HG03097 (cell line): ENCODE results near the gene RHOH.

Source experiments
- ATAC-seq: cut with Tn5 transposase; IDR thresholded peaks from one replicate; pipeline ENCODE4 v1.9.1; 2021; ENCODE audit not compliant: unreplicated experiment, low FRiP score

The RHOH gene

DNA sequence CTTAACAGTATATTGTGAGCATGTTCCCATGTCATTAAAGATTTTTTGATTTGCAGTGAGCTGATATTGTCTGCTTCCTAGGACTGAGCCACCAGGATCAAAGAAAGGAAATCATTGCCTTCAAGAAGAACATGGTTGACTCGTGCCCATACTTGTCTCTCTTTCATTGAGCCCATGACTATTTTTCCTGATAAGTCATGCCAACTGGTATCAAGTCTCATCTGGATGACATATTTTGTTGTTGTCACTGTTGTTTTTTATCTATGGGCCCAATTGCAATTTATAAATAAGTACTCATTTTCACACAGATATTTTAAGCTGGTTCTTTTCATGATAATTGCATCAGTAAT lies 10.2 kb upstream of the RHOH start:
- ATAC-seq, result no peak

DNA sequence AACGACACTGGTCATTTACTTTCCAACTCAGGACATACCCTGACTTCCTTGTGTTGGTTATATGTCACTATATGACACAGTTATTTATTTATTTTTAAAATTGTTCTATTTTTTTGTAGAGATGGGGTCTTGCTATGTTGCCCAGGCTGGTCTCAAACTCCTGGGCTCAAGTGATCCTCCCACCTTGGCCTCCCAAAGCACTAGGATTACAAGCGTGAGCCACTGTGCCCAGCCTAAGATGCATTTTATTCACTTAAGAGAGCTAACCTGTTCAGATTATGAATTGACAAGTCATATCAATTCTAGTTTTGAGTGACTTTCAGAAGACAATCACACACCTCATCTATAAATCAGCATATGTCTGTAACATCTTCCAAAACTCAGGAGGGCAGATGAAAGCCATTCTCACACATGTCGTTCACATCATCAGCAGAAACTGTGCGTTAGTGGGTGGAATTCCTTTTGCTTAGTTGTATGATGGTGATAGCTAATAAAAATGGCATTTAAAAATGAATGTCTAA lies 9.4 kb upstream of the RHOH start:
- no peak for ATAC-seq

DNA sequence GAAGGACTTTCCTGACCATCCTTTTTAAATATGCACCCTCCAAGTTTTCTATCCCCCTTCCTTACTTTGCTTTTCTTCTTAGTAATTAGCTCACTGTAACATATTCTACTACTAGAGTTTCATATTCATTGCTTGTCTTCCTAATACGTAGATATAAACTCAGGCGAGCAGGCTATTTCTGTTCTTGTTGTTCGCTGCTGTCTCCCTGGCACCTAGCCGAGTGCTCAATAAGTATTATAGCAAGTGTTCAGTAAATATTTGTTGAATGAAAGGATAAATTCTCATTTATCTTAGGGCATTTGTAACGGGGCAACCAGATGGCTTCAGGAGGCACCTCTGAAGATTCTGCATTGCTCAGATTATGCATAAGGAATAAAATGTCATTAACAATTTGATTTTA lies 6.8 kb upstream of the RHOH start:
- ATAC-seq, result no peak

DNA sequence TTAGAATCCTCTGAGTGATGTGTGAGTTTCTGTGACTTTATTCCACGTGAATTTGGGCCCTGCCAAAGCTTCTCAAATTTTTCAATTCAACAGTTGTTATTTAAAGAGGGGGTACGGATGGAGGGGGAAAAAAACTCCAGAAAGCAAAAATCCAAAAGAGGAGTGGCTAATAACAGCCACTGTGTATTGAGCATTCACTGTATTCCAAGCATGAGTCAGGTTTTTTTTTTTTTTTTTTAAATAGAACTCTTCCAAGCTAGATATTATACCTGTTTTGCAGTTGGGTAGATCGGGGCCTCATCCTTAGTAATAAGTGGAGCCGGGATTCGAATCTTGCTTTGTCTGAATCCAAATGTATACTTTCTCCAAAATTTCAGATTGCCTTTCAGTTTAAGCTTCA lies 6.4 kb upstream of the RHOH start:
- ATAC-seq, result no peak

DNA sequence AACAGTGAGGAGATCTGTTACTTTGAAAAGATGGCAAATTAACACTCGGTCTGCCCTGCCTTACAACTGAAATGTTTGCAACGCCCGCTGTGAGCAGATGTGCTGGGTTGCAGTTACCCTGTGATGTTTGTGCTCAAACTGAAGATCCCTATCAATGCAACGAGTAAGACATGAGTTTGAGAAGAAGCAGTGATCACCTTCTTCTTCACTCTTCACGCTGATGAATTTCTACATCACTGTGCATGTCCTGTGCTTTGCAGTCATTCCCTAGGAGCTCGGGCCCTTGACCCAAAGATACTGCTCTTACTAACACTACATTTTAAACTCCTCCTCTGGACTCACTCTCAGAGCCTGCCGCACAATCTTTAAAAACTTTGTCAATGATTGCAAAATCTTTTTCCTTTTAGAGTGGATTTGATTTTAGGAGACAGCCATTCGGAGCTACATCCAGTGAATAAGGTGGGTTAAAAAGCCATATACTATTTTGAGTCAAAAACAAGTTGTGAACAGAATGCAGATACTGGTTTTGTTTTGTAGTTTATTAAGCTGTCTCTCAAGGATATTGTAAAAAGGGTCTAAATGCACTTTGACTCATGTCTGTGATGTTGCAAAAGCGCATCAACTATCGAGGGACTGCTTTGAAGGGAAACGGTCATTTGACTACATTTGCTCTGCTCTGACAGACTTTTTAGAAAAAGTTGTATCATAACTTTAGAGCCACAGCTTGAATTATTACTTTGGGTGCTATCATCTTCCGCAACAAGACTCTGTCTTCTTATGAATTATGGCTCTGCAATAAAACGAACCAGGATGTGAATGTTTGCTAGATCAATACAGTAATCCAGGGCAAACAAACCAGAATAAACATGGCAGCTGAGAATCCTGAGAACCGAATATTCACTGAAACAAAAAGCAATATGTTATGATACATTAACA lies 5.7 kb upstream of the RHOH start:
- ATAC-seq, result no peak

DNA sequence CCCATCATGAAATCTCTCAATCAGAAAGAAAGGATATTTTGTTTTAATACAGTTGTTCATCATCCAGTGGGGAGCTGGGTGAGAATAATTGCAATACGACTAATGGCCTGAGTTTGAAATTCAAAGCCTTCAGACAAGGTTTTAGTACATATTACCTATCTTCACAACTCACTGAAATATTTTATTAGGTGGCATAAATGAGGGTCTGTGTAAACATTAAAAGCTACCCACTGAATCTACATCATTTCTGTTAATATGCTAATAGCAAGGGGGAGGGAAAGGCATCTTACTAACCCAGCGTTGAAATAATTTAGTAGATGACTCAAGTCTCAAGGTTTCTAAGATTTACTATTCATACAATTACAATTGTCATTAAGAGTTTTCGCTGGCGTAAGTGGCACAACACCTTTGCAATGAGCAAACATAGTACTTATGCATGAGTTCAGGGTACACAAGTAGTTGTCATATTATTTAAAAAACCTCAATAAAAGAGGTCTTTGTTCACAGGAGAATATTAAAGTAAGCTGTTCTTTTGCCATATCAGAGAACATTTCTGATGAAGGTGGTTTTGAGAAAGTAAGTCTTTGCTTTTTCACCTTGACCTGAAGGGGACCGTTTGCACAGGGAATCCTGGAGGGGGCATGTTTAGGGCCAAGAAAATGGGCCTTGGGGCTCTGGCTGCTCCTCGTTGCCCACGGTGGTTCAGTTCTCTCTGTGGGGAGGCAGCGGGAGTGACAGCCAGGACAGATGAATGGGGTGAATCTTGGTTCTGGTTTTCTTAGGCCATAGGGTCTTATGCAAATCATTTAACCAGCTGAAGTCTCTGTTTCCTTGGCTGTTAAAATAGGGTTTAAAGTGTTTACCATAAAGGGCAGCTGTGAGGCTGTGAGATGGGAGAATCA lies 4.5 kb upstream of the RHOH start:
- ATAC-seq, result no peak

DNA sequence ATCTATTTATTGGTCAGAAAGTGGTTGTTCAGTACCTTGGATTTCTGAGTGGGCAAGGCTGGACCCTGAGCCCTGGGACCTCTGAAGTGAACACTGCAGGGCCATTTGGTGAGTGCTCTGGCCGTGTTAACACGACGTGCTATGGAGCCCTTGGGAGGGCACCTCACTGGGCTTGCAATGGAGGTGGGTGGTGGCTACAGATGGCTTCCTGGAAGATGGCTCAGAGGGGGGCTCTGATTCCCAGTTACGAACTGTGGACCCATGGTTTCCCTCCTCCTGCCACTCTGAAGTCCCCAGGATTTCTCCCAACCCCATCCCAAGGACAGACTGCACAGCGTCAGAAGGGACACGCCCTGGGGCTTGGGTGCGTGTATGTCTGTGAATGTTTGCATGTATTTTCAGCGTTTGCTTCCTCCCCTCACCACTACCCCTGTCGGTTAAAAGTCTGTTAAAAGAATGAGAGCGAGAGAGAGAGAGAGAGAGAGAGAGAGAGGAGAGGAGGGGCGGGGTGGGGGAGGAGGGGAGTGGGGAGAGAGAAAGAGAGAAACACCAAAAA lies 3.7 kb upstream of the RHOH start:
- no peak for ATAC-seq

DNA sequence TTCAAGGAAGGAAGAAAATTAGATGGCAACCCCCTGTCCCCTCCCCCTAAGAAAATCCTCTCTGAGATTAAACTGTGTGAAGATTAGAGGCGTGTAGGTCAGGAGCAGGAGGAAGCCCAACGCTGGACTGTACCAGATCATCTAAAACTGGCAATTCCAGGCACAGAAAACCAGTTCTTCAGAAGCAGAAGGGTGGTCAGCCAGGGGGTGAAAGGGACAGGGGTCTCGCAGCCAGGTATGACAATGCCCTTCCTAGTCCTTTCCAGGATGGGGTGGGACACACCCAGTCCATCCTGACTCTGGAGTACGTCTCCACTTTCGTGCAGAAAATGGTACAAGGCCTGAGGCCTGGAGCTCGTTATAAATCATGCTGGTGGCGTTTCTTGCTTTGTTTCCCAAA lies 3.3 kb upstream of the RHOH start:
- no peak for ATAC-seq

DNA sequence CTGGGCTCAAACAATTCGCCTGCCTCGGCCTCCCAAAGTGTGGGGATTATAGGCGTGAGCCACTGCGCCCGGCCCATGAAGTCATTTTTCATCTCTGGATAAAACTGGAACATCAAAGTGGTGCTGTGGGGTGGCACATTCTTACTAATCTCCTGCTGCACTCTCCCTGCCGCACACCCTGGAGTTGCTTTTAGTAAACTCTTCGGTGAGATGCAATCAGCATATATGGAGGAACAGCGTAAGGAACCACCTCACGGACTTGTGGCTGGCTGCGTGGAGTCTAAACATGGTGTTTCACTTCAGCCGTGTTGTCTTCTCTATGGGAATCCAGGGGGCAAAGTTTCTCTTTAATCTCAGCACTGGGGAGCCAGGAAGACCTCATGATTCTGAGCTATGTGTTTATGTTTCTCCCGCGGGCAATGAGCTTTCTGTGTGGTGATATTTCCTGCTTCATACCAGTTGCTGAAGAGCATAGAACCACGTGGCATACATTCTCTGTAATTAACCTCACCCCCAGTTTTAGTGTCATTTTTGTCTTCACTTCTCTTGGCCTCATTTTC lies 2.1 kb upstream of the RHOH start:
- ATAC-seq, result no peak

DNA sequence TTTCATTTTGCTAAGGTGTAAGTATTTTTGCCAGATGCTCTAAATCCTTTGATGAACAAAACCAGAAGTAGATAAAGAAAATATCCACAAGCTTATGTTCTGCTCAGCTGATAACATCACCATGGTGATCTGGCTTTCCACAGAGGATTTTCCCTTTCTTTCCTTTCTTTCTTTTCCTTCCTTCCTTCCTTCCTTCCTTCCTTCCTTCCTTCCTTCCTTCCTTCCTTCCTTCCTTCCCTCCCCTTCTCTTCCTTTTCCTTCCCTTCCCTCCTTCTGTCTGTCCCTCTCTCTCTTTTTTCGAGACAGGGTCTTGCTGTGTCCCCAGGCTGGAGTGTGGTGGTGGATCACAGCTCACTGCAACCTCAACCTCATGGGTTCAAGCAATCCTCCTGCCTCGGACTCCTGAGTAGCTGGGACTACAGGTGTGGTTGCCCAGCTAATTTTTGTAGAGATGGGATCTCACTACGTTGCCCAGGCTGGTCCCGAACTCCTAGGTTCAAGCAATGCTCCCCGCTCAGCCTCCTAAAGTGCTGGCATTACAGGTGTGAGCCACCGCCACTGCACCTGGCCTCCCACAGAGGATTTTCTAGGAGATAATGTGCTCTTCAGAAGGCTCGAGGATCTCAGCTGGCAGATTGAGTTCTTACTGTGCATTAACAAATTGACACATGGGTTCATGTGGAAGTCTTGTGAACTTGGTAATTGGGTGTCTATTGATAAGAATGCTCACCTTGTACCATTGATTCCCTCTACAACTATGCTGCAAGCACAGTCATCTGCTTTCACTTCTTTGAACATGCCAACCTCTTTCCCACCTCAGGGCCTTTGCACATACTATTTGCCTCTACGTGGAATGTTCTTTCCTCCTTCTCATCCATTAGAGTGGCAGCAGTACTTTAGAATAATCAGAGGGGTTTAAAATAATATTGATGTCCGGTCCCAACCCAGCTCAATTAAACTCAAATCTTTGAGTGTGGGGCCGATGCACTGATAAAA lies 1.4 kb upstream of the RHOH start:
- no peak for ATAC-seq

DNA sequence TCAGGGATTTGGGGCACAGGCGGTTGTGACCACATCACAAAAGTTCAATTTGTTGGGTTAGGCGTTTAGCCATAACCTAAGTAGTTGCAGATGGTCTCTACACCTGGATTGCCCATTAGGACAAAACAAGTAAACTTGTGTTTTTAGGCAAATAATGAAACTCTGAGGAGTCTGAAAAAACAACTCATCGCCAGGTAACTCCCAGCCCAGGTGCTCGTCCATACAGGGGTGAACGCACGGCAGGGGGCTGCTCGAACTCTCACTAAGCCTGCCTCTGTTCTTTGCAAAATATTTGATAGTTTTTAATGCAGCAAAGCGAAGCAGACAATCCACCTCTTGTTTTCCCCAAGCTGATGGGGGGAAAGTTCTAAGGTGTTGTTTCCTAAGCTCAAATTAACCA lies 559 bp upstream of the RHOH start:
- no peak for ATAC-seq

DNA sequence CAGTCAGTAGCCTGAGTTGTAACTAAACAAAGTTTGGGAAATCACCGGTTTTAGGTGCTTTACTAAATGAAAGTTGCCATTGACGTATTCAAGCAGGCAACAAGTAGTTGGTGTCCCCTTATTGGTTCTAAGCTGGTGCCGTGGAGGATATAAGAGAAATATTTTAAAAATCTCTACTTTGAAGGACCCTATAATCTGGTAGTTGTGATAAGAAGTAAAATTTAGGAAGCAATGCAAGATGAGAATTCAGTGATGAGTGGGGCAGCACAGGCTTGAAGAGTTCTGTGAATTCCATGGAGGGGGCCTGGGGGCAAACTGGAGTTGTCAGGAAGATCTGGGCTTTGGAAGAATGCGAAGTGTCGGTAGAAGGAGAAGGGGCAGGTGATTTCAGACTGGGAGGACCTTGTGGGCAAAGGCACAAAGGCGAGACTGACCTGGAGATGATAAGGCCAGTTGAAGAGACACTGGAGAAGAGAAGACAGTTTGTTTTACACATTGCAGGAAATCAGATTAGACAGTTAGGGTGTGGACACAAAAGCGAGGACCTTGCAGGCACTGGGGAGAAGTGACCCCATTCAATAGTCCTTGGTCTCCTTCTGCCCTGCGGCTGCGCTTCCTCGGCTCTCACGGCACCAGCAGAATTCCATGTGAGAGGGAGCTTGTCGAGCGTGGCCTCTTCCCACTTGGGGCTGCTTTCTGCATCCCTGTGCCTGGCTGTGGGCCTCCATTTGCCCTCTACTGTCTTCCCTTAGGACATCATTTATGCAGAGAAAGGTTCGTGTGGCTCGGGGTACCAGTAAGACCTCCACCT lies 1.3 kb downstream of the RHOH start:
- ATAC-seq, result no peak

DNA sequence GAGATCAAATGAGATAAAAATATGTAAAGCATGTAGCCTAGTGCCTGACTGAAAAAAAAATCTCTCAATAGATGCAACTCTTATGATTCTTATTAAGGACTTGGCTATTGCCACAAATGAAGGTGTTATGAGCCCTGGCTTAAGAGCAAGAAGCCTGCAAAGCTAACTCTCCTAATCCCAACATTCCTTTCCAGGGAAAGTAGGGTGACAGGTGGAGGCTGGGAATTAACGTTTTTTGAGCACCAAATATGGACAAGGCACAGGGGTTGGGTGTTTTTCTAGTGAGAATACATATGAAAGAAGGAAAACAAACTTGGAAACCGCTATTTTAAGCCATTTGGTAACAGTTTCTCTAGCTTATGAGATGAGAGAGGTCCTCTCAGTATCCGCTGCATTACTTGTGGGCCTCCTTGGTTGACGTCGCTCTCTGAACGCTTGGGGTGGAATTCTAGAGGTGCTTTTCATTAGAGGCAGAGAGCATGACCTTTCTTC lies 2.4 kb downstream of the RHOH start:
- no peak for ATAC-seq

DNA sequence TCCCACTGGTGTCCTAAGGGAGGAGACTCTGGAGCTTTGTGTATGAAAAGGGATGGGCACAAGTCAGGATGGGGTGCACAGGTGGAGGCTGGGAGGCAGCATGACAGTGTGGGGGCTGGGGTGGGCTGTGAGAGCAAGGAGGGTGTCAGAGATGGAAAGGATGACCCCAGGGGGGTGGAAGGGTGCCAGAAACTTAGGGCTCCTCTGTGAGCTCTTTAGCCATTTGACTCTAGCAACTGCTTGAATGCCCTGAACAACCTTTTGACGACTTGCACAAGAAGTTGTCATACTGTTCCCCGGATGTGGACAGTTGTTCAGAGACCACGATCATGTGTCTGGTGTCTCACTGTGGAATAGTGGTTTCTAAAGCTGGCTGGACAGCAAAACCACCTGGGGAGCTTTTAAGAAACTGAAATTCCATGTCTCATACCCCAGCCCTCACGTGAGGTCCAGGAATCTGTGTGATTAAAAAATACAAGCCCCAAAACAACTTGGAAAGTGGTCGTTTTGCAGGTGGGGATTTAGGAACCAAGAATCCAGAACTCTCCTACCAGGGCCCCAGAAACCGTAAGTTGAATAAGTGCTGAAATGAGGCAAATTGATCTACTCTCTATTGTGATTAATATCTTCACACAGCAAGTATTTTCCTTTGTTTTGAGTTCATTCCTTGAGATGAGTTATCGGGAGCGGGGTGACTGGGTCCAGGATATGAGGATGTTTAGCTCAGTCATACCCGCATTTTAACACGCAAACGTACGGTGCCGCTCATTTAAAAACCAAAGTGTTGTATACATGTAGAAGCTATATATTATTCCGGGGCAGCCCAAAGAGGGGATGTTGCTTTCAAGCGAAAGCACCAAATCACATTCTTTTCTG lies 3.4 kb downstream of the RHOH start:
- peak; percentile 49 for ATAC-seq

DNA sequence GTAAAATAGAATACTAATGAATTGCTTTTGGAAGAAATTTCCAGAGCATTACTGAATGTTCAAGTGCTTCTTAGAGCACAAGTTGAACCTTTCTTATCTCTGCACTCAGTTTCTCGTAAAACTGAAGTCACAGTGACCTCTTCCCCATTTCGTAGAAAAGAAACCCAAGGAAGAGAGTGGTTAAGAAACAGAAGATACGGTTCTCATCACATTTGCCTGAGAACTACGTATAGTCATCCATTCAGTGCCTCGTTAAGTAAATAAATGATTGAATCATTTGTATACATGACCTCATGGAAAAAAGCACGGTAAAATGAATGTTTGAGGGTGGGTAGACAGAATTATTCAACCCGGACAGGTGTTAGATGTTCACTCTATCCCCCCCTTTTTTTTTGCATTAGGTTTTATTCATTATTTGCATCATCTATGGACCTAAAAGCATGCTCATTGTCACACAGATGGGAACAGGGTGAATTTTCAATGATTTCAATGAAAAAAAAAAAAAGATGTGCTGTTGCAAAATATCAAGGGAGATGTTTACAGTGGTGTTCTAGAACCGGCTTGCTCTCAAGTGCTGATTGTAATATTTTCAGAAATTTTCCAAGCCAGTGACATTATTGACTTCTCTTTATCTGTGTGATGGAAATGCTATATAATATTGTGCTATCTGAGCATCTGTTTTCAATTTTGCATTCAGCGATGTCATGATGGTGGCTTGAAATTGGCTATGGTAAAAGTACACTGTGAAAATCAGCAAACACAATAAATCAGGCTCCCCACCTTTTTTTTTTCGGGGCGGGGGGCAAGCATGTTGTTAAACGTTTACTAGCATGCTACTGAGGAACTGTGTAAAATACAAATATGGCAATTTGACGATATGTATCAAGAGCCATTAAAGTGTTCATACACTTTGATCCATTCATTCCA lies 4.3 kb downstream of the RHOH start:
- no peak for ATAC-seq

DNA sequence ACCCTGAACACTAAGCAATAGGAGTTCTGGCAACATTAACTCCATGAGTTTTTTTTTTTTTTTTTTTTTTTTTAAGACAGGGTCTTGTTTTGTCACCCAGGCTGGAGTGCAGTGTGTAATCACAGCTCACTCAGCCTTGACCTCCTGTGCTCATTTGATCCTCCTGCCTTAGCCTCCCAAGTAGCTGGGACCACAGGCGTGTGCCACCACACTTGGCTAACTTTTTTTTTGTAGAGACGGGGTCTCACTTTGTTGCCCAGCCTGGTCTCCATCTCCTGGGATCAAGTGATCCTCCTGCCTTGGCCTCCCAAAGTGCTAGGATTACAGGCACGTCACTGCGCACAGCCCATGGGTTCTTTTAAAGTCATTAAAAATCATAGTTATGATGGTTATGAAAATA lies 5.1 kb downstream of the RHOH start:
- no peak for ATAC-seq

DNA sequence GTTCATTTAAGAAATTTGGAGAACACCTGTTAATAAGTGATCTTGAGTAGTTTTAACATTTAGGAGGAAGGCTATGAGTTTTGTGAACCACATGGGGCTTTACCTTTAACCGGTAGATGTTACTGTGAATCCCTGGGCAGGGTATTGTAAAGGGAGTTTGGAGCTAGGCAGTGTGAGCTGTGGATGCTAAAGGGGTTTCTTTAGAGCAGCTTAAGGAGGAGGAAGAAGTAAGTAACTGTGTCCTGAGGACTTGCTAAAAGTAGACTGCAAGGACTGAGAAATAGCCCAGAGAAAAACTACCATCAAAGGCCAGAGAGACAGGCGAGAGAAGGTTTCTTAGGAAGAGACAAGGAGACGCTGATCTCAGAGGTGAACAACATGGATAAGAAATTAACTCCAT lies 5.6 kb downstream of the RHOH start:
- ATAC-seq, result no peak
